Putamen (tissue), 1 donor: ENCODE data around the gene MAPK8.

Source experiments
- DNase-seq: peaks from one replicate; pipeline ENCODE4 v3.0.0-alpha.2; 2016; ENCODE audit warnings: low spot score

MAPK8 gene

GRCh38 chr10:48477141-48477540 lies 170.7 kb downstream of the MAPK8 start:
- no peak for DNase-seq

- DNase-seq: no peak
Observed at GRCh38 chr10:48477616-48478015, 171.1 kb downstream of the MAPK8 start.

GRCh38 chr10:48478469-48478868 lies 172.0 kb downstream of the MAPK8 start:
- DNase-seq: no peak

GRCh38 chr10:48478980-48479811 lies 172.7 kb downstream of the MAPK8 start:
- no peak for DNase-seq

GRCh38 chr10:48480397-48481374 lies 174.2 kb downstream of the MAPK8 start:
- no peak for DNase-seq

GRCh38 chr10:48481385-48481784 lies 174.9 kb downstream of the MAPK8 start:
- no peak for DNase-seq

GRCh38 chr10:48482207-48482606 lies 175.7 kb downstream of the MAPK8 start:
- DNase-seq: no peak

GRCh38 chr10:48484911-48485310 lies 178.4 kb downstream of the MAPK8 start:
- DNase-seq: no peak

GRCh38 chr10:48485711-48486110 lies 179.2 kb downstream of the MAPK8 start:
- no peak for DNase-seq

- no peak for DNase-seq
Observed at GRCh38 chr10:48487244-48487643, 180.8 kb downstream of the MAPK8 start.
